SKM-1 treated with dmso at 0.1 percent for 144 hours (cell line): ENCODE data around the gene CSKMT.
A peak's percentile ranks its signal among the peaks of the same experiment; 100 is the strongest.
"Not testable (repeated sequence)": the region's sequence is repeated elsewhere in the genome, so short reads cannot be mapped to it uniquely, and the experiment has no call there.

Experiments used
- DNase-seq: peaks from one replicate; lab custom pipeline; 2025; ENCODE audit not compliant: unreplicated experiment; lab: John Stamatoyannopoulos, UW

The CSKMT gene, protein sequence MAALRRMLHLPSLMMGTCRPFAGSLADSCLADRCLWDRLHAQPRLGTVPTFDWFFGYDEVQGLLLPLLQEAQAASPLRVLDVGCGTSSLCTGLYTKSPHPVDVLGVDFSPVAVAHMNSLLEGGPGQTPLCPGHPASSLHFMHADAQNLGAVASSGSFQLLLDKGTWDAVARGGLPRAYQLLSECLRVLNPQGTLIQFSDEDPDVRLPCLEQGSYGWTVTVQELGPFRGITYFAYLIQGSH

DNA sequence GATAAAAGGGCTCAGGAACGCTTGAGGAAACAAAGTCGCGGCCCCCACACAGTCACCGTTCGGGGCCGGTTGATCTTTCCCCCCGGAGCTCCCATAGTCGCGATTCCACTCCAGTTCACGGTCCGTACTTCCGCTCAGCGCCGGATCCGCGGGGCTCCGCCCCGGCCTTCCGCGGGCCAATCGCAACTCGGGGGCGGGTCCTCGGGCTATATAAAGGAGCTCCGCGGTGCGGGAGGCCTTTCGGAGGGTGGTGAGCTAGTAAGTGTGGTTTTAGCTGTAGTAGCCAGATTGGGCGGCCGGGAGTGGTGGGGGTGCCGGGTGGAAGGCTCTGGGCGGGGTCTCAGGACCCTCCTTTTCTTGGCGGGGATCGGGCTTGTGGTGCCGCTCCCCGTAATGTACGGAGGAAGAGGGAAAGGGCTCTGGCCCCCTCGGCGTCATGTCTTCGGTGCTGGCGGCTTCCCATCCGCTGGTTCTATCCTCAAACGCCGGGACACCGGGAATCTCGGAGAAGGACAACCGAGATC is at the start of gene CSKMT, which contains the start of gene C11orf98:
Gene CSKMT, plus strand, starts transcription at position 238 of the 524 bp plus-strand sequence. CDS start 568 bp downstream, outside the sequence.
Gene C11orf98, minus strand, starts transcription at position 136 of the 524 bp plus-strand sequence. Its CDS starts 41 bp downstream, at position 95.
- peak; percentile 88 for DNase-seq

DNA sequence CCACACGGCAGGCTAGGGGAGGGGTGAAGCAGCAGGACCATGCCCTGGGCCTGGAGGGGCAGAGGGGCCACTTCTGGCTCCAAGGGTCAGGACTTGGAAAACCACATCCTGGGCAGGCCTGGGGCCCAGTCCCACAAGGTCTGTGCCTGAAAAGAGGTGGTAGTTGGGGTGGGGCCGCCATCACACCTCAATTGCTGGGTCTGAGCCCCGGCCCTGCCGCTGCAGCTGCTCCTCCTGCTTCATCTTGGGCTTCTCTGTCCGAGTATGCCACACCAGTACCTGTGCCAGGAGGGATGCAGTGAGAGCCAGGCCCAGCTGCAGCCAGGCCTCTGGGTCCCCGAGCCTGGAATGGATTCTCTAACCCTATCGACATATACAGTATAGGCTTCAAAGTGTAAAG is 49.6 kb upstream of the CSKMT start:
- DNase-seq, result no peak

DNA sequence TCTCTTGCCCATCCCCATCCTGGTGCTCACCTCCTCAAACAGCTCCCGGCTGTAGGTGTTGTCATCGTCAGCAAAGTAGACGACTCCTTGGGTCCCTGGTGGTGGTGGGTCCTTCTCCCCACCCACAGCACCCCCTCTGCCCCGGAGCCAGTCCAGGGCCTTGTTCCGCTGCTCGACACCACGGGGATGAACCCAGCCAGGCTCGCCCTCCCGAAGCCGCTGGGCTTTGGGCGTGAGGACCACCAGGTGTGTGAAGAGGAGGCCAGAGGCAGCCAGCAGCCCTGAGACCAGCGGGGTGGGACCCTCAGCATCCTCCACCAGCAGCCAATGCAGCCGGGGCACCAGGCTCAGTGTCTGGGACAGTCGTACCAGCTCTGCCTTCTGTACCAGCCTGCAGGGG is 48.2 kb upstream of the CSKMT start:
- not testable (repeated sequence) for DNase-seq

DNA sequence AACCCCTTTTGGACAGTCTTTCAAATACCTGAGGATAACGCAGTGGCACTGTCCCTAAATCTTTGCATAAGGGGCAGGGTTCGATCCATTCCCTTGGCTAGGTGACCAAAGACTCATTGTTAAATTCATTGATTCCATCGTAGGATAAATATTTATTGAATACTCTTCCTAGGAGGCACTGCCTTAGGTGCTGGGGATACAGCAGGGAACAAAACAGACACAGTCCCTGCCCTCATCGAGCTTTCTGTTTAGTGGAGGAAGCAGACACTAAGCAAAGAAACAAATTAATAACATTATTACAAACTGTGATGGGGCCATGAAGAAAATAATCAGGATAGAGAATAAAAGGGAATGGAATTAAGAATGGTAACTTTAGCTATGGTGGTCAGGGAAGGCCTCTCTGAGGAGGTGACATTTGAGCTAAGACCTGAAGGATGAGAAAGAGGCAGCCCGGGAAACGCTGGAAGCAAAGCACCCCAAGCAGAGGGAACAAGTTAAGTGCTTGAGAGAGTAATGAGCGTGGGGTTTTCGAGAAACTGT is 44.0 kb upstream of the CSKMT start:
- no peak for DNase-seq

DNA sequence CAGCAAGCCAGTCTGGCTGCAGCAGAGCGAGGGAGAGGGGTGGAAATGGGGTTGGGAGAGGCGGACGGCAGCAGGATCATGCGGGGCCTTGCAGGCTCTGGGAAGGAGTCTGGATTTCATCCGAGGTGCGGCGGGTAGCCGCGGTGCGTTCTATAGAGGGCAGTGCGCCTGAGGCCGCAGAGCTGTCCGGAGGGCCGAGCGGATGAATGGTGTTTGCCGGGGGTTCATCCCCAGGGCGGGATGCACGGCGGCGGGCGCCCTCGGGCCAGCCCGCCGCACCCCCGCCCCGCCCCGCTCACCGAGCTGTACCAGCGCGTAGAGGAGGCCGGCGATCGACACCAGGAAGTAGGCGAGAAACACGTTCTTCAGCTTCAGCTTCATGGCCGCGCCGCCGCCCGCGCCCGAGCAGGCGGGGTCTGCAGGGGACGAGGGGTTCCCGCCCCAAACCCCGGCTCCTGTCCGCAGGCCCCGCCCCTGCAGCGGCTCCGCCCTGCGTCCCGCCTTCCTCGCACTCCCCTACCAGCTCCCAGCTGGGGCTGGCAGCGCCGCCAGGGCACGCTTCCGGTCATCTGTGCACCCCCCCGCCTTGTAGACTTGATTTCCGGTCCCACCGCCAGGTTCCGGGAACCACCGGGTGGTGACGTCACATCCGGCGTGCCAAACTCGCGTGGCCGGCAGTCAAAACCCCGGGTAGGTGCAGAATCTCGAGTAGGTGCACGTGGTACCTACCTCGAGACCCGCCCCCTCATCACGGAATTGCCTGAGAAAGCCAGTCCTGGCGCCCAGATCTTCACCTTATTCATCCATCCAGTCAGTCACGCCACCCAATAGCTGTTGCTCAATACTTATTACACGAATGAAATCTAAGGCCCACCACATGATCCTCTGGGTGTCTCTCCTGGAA is 43.3 kb upstream of the CSKMT start, which contains the start of gene B3GAT3:
Gene B3GAT3, minus strand, starts transcription at position 420 of the 904 bp plus-strand sequence. Its CDS starts 39 bp downstream, at position 381.
- DNase-seq, result peak; percentile 96

DNA sequence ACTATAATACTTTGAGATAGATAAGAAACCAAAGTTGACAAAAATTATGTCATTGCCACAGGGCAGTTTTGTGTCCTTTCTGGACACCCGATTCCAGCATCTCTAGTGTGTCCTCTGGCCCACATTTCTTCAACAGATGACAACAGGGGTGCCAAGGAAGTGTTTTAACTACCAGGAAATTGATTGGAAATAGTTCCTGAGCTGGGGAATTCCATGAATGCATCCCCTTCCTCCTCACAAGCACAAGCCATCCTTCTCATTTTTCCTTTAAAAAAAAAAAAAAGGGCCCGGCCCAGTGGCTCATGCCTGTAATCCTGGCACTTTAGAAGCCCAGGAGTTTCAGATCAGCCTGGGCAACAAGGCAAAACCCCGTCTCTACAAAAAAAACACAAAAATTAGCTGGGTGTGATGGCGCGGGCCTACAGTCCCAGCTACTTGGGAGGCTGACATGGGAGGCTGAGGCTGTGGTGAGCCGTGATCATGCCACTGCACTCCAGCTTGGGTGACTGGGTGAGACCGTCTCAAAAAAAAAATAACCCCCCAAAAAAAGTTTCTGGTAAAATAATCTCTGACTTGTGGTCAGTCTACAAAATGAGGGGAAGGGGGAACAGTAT is 42.5 kb upstream of the CSKMT start:
- no peak for DNase-seq

DNA sequence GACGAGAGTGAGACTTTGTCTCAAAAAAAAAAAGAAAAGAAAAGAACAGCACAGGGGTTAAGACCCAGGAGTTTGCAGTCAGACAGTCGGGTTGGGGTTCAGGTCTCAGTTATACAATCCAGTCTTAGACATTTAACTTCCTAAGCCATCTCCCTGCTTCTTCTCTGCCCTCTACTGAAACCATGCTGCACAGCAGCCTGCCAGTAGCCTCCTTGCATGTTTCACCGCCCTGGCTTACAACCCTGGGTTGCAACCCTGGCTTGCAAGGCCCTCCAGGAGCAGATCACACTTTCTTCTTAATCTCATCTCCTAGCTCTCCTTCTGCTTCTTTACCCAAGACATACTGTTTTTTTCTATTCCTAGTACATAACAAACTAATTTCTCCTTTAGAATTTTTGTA is 37.4 kb upstream of the CSKMT start:
- no peak for DNase-seq

DNA sequence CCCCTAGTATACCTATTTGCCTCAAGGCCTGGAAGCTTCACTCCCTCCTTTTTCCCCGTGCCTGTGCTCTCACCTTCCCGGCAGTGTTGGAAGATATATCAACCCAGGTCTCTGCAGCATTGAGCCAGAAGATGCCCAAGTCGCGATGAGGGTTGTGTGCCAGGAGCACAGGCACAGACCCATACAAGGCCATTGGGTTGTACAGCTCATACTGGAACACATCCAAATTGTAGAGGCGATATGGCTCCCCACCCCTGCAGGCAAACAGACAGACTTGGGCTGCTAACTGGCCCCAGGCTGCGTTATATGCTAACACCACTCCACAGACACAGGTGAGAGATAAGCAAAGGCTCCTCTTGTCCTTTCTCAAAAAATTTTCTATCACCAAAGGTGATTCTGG is 32.6 kb upstream of the CSKMT start:
- DNase-seq, result no peak

DNA sequence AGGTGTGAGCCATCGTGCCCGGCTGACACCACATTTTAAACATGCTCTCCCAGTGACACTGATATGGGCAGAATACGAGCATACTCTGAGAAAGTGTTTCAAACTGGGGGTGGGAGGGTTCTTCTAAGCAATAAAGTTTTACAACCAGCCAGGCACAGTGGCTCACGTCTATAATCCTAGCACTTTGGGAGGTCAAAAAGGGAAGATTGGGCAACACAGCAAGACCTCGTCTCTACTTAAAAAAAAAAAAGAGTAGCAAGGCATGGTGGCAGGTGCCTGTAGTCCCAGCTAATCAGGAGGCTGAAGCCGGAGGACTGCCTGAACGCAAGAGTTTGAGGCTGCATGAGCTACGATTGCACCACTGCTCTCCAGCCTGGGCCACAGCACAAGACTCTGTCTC is 20.9 kb upstream of the CSKMT start:
- no peak for DNase-seq

DNA sequence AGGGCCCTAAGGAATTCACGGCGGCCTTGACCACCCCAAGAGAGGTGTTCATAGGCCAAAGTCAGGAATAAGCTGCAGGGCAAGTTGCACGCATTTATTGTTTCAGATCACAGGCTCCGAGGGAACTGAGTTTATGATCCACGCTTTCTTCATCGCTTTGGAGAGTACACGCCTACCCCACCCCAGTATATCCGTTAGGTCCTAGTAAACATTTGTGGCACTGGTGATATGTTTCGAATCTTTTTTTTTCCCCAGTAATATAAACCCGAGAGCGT is 19.5 kb upstream of the CSKMT start:
- no peak for DNase-seq

DNA sequence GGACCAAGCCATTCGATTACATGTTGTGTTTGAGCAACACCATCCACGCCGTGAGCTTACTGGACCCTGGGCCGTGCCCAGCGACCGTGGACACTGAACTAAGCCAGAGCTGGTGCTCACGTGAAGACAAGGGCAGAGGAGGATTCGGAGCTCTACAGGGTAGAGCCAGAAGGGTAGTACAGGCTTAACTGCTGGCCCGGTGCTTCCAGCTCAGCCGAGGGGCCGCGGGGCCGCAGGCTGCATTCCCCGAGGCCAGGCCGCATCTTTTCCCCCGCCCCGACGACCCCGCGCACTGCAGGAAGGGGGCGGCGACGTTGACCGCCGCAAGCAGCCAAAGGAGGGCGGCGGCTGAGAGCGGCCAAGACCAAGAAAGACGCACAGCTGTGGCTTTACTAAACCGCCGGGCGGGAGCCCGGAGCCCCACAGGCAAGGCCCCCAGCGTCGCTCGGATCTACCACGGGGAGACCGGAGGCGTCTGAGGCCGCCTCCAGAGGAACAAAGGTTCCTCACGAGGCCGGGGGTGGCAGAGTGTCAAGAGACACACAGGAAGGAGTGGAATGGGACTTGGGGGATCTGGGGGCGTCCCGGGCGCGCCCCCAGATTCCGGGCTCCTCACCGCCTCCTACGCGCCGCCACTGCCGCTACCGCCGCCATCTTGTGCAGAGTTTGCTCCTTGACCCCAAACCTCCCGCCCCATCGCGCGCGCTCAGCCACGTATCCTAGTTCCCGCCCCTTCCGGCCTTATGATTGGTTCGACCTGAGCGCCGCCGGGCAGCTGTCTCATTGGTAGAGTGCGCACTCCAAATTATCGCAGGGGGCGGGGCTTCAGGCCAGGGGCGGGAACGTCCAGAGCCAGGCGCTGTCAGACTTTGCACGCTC is 18.9 kb upstream of the CSKMT start, which contains the start of gene GANAB:
Gene GANAB, minus strand, starts transcription at position 668 of the 879 bp plus-strand sequence. Its CDS starts 14 bp downstream, at position 654.
- peak; percentile 96 for DNase-seq

DNA sequence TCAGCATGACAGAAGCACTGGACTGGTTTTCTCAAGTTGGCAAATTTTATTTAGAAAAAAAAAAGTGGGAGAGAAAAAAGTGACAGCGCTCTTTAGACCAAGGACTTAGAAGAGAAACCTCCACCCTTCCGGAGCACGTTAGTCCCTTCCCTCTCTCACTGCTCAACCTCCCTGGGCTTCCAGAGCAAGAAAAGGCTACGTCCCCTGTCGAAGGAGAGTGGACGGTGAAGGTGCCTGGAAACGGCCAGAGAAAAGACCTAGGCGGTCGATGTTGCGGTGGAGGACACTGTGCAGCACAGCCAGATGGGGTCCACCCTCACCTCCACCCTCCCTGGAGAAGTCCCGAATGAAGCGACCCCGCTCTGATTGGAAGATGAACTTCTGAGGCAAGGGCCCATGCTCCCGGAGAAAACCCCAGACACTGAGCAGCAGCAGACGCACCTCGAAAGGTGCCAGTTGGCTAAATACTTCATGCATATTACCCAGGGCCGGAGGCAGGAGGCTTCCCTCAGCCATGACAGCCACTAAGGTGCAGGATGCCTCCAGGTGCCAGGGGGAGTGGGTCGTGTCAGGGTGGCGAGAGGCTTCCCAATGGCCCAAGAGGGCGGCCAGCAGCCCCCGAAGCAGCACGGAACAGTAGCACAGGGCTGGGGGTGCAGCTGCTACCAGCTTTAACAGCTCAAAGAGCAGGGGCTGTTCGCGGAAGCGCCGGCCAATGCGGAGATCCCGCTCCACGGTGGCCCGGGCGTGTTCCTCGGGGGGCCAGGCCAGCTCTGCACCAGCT is 18.1 kb upstream of the CSKMT start:
- no peak for DNase-seq

DNA sequence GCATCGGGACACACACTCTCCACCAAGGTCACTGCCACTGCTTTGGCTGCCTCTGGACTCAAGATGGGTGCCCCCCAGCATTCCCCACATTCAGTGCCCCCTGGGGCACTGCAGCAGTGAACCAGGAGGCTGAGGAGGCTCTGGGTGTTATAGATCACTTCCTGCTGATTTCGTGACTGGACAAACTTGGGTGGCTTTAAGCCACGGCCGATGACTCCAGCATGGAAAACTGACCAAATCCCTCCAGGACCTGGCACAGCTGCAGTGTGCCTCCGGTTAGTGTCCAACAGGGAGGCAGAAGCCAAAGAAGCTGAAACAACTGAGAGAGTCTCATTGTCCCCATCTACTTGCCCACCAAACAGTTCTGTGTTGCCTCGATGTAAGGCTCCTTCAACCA is 17.5 kb upstream of the CSKMT start:
- DNase-seq, result no peak

DNA sequence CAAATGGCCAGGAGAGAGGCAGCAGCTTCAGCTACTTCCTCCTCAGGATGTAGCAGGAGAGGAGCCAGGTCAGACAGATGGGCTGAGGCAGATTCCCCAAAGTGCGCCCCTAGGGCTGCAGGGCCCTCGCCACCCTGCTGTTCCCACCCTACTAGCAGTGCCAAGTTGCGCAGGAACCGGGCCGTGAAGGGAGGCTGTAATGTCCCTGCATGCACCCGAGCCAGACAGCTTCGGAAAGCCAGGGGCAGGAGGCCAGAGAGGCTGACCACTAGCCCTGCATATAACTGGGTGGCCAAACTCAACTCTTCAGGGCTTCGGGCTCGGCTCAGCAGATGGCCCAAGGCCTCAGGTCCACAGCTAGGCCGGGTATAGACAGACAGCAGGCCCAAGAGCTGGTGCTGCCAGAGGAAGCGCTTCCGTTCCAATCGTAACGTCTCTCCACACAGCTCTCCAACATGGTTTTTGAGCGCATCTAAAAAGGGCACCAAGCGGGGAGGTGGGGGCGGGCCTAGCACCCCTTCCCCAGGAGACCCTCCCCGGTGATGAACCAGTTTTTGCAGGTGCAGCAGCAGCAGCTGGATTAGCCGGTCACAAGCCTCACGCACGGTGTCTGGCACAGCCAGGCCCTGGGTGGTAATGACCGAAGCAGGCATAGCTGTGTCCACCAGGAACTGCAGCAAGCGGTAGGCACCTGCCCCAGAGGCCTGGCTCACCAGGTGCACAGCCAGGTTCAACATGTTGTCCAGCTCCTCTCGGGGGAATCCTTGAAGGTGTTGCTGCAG is 16.7 kb upstream of the CSKMT start:
- no peak for DNase-seq

DNA sequence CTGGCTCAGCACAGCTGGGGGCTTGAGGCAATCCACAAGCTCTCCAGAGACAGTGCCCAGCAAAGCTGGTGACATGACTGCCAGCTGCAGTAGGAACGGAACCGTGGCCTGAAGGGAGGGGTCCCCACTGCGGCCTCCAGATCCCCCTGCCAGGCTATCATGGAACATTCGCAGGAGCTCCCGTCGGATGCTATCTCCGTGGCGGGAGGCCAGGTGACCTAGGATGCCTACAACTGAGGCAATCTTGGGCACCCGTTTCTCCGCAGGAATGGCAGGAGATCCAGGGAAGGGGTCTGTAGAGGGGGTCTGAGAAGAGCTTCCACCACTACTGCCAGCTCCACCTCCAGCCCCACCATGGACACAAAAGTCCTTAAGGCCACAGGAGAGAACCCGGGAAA is 16.1 kb upstream of the CSKMT start:
- DNase-seq, result no peak

DNA sequence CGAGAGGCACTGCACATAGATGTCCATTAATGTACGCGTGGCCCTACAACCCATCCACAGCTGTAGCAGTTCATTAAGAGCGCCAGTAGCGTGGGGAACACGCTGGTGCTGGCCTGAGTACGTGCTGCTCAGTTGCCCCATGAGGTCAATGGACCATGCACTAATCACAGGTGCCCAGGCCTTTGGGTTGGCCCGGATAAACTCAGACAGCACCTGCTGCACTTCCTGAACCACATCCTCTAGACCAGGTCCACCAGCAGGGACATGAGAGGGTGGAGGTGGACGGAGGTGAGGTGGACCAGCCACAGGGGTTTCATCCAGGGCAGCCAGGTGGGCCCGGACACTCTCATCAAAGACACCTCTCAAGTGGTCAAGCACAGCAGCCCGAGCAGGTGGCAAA is 15.6 kb upstream of the CSKMT start:
- no peak for DNase-seq

DNA sequence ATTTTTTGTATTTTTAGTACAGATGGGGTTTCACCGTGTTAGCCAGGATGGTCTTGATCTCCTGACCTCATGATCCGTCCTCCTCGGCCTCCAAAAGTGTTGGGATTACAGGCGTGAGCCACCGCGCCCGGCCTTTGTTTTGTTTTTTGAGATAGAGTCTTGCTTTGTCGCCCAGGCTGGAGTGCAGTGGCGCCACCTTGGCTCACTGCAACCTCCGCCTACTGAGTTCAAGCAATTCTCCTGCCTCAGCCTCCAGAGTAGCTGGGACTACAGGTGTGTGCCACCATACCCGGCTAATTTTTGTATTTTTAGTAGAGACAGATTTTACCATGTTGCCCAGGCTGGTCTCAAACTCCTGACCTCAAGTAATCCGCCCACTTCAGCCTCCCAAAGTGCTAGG is 14.8 kb upstream of the CSKMT start:
- DNase-seq, result not testable (repeated sequence)

DNA sequence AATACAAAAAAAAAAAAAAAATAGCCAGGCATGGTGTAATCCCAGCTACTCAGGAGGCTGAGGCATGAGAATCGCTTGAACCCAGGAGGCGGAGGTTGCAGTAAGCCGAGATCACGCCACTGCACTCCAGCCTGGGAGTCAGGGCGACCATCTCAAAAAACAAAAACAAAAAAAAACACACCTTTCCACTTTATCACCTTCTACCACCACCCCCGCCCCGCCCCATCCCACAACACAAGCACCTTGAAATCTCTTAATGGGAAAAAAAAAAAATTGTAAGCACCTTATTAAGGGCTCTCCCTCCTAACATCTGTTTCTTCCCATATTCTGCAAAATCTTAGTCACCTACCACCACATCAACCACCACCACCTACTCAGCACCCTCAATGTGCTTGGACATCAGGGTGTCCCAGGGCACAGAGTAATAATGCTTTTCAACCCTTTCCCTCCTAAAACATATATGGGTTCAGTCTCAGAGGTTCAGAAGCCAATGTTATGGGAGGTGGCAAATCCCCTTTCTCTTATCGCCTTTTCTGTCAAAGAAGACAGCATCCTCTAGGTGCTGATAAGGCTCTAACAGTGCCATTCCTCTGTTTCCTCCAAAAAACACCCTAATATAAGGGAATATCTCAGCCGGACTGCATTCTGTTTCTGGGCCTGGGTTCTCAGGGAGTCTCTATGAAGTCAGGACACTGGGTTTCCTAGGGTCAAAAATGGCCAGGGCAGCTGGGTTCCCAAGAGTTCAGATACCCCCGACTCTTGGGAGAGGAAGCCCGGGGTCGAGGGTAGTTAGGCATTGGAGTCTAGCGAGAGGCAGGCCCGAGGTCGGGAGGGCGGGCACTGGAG is 12.7 kb upstream of the CSKMT start:
- no peak for DNase-seq
